ENCODE data around the gene PTPRG.

Gene PTPRG

GRCh38 chr3:62284442-62284841 lies 723.1 kb downstream of the PTPRG start:
- DNase-seq (ENCODE audit: low read depth): no peak

GRCh38 chr3:62287392-62287927 lies 726.1 kb downstream of the PTPRG start:
- DNase-seq (ENCODE audit: low read depth): no peak

DNA sequence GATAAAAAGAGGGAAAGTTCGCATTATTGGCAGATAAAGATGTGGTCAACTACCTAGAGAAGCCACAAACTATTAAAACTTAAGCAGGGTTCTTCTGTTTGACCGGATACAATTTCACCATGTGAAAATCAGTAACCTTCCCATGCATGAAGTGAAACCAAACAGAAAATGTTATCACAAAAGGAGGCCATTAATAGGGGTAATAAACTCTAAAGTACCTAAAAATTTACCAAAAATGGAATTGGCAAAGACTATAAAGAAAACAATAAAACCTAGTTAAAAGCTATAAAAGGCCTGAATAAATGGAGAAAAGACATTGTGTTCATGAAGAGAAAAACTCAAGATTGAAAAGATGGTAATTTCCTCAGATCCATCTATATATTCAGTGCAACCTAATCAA lies 728.6 kb downstream of the PTPRG start:
- DNase-seq (ENCODE audit: low read depth): no peak

DNA sequence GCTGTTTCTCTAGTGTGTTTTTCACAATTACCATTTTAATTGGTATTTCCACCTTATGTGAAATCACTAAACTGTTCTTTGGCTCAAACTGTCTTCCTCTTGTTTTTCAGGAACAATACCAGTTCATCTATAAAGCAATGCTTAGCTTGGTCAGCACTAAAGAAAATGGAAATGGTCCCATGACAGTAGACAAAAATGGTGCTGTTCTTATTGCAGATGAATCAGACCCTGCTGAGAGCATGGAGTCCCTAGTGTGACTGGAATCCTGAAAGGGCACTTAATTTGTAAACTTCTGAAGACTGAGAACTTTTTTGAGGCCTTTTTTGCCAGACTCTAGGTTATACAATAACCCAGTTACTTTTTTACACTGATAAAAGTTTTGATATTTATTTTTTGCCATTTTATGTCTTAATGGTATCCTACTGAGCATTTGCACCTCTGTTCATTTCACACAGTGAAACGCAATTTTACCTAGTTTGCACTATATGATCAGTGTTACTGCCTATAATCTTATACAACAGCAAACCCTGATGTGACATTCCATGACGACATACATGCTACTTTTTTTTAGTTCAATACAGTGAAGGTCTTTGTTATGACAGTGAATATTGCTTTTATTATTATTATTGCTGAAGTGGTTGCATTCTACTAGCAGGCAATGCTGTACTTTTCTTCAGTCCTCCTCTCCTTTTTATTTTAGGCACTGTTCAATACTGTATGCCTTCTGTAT lies 731.8 kb downstream of the PTPRG start:
- DNase-seq (ENCODE audit: low read depth): no peak

DNA sequence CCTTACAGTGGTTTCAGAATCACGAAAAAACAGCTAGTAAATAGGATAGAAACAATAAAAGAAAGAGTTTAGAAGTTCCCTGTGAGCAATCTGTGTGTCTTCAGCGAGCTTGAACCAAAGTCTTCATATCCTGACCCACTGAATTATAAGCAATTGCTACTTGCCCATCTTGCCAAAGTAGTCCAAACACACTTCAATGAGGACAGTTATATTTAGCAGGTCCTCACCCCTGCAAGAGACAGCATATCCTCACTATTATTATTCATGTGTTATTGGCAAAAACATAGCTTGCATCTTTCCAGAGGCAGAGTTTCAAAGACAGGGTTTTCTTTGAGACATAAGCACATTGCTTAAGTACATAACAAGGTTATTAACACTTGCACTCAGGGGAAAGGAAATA lies 734.2 kb downstream of the PTPRG start:
- DNase-seq (ENCODE audit: low read depth): no peak

DNA sequence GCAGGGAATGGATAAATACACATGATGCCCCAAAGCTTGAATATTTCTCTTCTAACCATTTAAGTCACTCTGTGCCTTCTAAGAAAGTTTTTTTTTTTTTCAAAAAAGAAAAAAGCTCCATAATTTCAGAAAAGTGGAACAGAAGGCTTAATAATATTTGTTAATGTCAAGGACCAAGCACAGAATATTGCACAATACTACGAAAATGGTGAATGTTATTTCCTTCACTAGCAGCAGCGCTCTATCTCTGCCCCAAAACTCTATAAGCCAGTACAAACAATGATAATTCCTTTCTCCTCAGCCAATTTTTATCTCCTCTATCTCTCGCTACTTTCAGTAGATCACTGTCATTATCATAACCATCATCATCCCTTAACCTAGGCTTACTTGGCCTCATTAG lies 739.2 kb downstream of the PTPRG start:
- DNase-seq (ENCODE audit: low read depth): no peak

GRCh38 chr3:62312201-62312600 lies 750.8 kb downstream of the PTPRG start:
- no peak for DNase-seq (ENCODE audit: low read depth)

- DNase-seq (ENCODE audit: low read depth): no peak
Measured at GRCh38 chr3:62316525-62316924, 755.2 kb downstream of the PTPRG start.

- DNase-seq (ENCODE audit: low read depth): no peak
Measured at GRCh38 chr3:62318365-62318751, 757.0 kb downstream of the PTPRG start.

- DNase-seq (ENCODE audit: low read depth): peak; percentile 38
Measured at GRCh38 chr3:62318752-62319569, 757.6 kb downstream of the PTPRG start.

- no peak for DNase-seq (ENCODE audit: low read depth)
Measured at GRCh38 chr3:62319570-62320243, 758.3 kb downstream of the PTPRG start.

GRCh38 chr3:62323241-62323640 lies 761.9 kb downstream of the PTPRG start:
- no peak for DNase-seq (ENCODE audit: low read depth)

- DNase-seq (ENCODE audit: low read depth): no peak
Measured at GRCh38 chr3:62325896-62326295, 764.5 kb downstream of the PTPRG start.

GRCh38 chr3:62329971-62330370 lies 768.6 kb downstream of the PTPRG start:
- no peak for DNase-seq (ENCODE audit: low read depth)

DNA sequence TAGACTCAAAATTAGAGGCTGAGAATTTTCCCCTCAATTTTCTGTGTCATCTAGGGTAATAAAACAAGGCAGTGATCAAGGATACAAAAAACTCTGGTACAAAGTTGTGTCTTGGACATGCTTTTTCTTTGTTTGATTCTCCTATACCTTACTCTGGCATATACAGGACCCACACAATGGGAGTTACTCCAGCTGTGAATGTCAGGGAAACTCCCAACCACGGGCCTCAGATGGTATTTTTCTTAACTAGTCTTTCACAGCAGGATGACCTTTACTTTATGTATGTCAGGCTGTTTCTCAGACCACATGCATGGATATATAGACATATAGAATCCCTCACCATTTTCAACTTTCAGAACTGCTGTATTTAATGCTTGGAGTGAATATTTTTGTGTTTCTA lies 770.6 kb downstream of the PTPRG start:
- no peak for DNase-seq (ENCODE audit: low read depth)

GRCh38 chr3:62332835-62333244 lies 771.5 kb downstream of the PTPRG start:
- DNase-seq (ENCODE audit: low read depth): no peak

GRCh38 chr3:62335196-62335595 lies 773.8 kb downstream of the PTPRG start:
- DNase-seq (ENCODE audit: low read depth): no peak

DNA sequence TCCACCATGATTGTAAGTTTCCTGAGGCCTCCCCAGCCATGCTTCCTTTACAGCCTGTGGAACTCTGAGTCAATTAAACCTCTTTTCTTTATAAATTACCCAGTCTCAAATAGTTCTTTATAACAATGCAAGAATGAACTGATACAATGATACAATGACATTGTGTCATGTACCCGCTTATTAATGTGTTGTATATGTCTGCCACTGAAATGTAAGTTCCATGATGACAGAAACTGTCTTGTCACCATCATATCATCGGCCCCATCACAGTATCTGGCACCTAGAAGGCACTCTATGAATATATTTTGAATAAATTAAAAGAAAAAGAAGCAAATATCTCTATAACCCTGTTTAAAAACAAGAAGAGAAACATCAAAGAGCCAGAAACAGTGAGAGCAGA lies 782.4 kb downstream of the PTPRG start:
- no peak for DNase-seq (ENCODE audit: low read depth)
